HL-60/S4 treated with phorbol 12-myristate 13-acetate at 8.2 ng/mL for 4 days and 3 days (cell line): ENCODE data around the gene TOGARAM1.

ENCODE experiments used
- in situ Hi-C: fragments of 300-500 bp; cut with MboI; formaldehyde crosslinking; loops from 2 replicates; pipeline ENCODE4 v1.15.0; 2022; ENCODE audit warnings: low sequenced_read_pairs

Gene TOGARAM1

GRCh38 chr14:45083976-45084722, 122.2 kb downstream of the TOGARAM1 start, which contains the start of gene PRPF39:
Gene PRPF39 (plus strand): TSS chr14:45084116. CDS start chr14:45095240, 11,124 bp downstream.
- in situ Hi-C loops, result no loop called here

- in situ Hi-C loops, result no loop called here
Observed at GRCh38 chr14:45084946-45085346, 123.0 kb downstream of the TOGARAM1 start.

- in situ Hi-C loops, result no loop called here
Observed at GRCh38 chr14:45089813-45090212, 127.8 kb downstream of the TOGARAM1 start.

GRCh38 chr14:45091710-45092109, 129.7 kb downstream of the TOGARAM1 start:
- in situ Hi-C loops, result no loop called here

GRCh38 chr14:45094275-45094674, 132.3 kb downstream of the TOGARAM1 start:
- in situ Hi-C loops, result no loop called here

GRCh38 chr14:45095143-45095542, 133.2 kb downstream of the TOGARAM1 start:
- in situ Hi-C loops, result no loop called here

- in situ Hi-C loops, result no loop called here
Observed at GRCh38 chr14:45096218-45096617, 134.2 kb downstream of the TOGARAM1 start.

GRCh38 chr14:45103806-45104205, 141.8 kb downstream of the TOGARAM1 start:
- in situ Hi-C loops, result no loop called here

- in situ Hi-C loops, result no loop called here
Observed at GRCh38 chr14:45104561-45104960, 142.6 kb downstream of the TOGARAM1 start.

GRCh38 chr14:45112896-45113781, 151.1 kb downstream of the TOGARAM1 start:
- in situ Hi-C loops, result no loop called here

GRCh38 chr14:45114327-45114726, 152.3 kb downstream of the TOGARAM1 start:
- in situ Hi-C loops, result no loop called here

- in situ Hi-C loops, result no loop called here
Observed at GRCh38 chr14:45118594-45118993, 156.6 kb downstream of the TOGARAM1 start.

GRCh38 chr14:45120096-45120495, 158.1 kb downstream of the TOGARAM1 start:
- in situ Hi-C loops, result no loop called here

- in situ Hi-C loops, result no loop called here
Observed at GRCh38 chr14:45123271-45123670, 161.3 kb downstream of the TOGARAM1 start.
